Duodenal mucosa (tissue), 2 donors: ENCODE measurements around the gene KLHDC4.

Experiments used
- H3K27ac ChIP-seq: one replicate; pipeline ENCODE4 v1.7.0; 2013; ENCODE audit warnings: low read depth, low read length
- H3K27me3 ChIP-seq, 2 donors: one replicate each; pipeline ENCODE4 v1.7.0; 2013; ENCODE audit warnings: low read length in 2 of 2, control low read depth in 1 of 2; ENCODE audit not compliant: insufficient read depth in 2 of 2, control insufficient read depth in 1 of 2
- H3K36me3 ChIP-seq, 2 donors: one replicate each; pipeline ENCODE4 v1.7.0; 2013; ENCODE audit warnings: low read length in 2 of 2, control low read depth in 1 of 2; ENCODE audit not compliant: insufficient read depth in 2 of 2, control insufficient read depth in 1 of 2
- H3K4me1 ChIP-seq, 2 donors: one replicate each; pipeline ENCODE4 v1.7.0; 2013; ENCODE audit warnings: low read length in 2 of 2, control low read depth in 1 of 2; ENCODE audit not compliant: insufficient read depth in 2 of 2, control insufficient read depth in 1 of 2
- H3K4me3 ChIP-seq, 2 donors: one replicate each; pipeline ENCODE4 v1.7.0; 2013; ENCODE audit warnings: low read length in 2 of 2, low read depth in 1 of 2
- H3K9ac ChIP-seq, 2 donors: one replicate each; pipeline ENCODE4 v1.7.0; 2013; ENCODE audit warnings: low read length in 2 of 2, low read depth in 1 of 2
- H3K9me3 ChIP-seq, 2 donors: one replicate each; pipeline ENCODE4 v1.7.0; 2013; ENCODE audit warnings: low read length in 2 of 2, control low read depth in 1 of 2; ENCODE audit not compliant: control insufficient read depth in 1 of 2

The KLHDC4 gene

DNA sequence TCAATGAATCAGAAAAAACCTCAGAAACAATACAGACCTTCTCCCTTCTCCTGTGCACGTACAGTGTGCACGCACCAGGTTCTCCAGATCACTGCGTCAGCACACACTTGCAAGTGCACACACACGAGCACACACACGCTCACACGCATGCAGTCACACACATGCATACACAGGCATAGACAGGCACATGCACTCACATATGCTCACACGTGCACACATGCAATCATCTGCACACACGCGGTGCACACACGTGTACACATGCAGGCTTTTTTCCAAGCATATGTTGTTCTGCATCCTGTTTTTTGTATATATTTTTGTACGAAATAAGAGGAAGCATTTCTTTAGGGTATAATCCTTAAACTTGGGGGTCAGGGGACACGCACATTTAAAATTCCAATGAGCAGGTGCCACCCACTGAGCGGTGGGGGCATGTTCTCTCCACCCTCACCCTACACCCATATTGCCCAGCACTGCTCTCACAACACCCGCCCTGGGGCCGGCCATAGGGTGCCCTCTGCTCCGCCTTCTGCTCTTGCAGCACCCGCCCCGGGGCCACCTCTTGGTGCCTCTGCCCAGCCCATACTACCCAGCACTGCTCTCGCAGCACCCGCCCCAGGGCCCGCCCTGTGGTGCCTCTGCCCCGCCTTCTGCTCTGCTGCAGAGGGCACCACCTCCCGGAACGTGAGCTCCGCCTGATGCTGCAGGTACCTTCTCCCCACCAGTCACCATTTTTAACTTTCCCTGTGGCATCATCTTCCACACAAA is 20.9 kb downstream of the KLHDC4 start:
- Histone ChIP-seq H3K4me1 (no peaks in the 10 kb centered on the region), H3K9me3 (no peaks in the 10 kb centered on the region), H3K27ac (no peak overlapping the region), H3K4me3 (no peak overlapping the region), H3K36me3 (peaks cover 30 to 76% of the 10 kb centered on the region in 2 donors), H3K9ac (no peak overlapping the region), H3K27me3 (no peaks in the 10 kb centered on the region)

- Histone ChIP-seq H3K4me3 (no peak overlapping the region), H3K4me1 (no peaks in the 10 kb centered on the region), H3K27me3 (no peaks in the 10 kb centered on the region), H3K27ac (no peak overlapping the region), H3K36me3 (peaks cover 28 to 70% of the 10 kb centered on the region in 2 donors), H3K9me3 (no peaks in the 10 kb centered on the region), H3K9ac (no peak overlapping the region)
These were observed 22.9 kb downstream of the KLHDC4 start for GRCh38 chr16:87742781-87743490.

- peaks cover 18 to 64% of the 10 kb centered on the region in 2 donors for H3K36me3 ChIP-seq
- H3K27ac ChIP-seq = no peak overlapping the region
These were observed 23.9 kb downstream of the KLHDC4 start for GRCh38 chr16:87741700-87742415.

DNA sequence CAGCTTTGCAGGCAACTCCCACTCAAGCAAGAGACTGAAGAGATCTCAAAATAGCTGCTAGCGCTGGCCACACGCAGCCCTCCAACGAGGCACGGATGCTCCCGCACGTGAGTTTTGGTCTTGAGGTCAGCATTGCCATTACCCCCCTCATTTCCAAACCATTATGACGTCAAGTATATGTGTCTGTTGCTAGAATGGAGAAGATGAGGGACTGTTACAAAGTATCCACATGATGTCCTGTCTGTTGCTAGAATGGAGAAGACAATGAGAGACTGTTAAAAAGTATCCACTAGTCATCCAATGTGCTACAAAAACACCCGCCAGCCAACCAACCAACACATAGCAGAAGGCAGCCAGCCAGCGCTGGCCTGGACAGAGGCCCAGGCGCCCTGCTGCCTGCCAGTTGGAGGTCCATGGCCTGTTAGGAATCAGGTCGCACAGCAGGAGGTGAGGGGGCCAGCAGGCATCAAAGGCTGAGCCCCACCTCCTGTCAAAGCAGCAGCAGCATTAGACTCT is 24.8 kb downstream of the KLHDC4 start:
- Histone ChIP-seq H3K4me3 (no peak overlapping the region), H3K9ac (no peak overlapping the region)

More at GRCh38 chr16:87741700-87742415, 23.9 kb downstream of the KLHDC4 start:
- H3K27me3 ChIP-seq = no peaks in the 10 kb centered on the region
- H3K4me3 ChIP-seq = no peak overlapping the region
- no peaks in the 10 kb centered on the region for H3K9me3 ChIP-seq
- H3K4me1 ChIP-seq = no peaks in the 10 kb centered on the region
- no peak overlapping the region for H3K9ac ChIP-seq

DNA sequence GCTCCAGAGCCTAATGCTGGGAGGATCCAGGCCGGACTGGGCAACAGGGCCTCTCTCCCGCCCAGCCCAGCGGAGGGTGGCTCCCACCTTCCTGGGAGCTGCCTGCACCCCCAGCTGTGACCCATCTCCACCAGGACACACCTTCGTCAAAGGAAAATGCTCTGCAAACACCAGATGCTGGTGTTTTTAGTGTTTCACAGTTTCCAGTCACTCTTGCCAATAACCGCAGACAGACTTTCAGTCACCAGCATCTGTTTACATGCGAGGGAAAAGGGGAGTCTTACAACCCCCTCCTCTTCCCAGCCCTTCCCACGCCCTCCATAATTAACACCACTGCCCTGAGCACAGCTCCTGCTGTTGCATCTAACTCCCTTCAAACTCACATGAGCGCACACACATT is 25.3 kb downstream of the KLHDC4 start:
- H3K4me3 ChIP-seq = no peak overlapping the region
- peaks cover 15 to 60% of the 10 kb centered on the region in 2 donors for H3K36me3 ChIP-seq
- no peaks in the 10 kb centered on the region for H3K27me3 ChIP-seq
- no peaks in the 10 kb centered on the region for H3K4me1 ChIP-seq
- no peak overlapping the region for H3K9ac ChIP-seq
- H3K9me3 ChIP-seq = no peaks in the 10 kb centered on the region
- H3K27ac ChIP-seq = no peak overlapping the region

More for the DNA sequence above, 24.8 kb downstream of the KLHDC4 start:
- no peaks in the 10 kb centered on the region for H3K9me3 ChIP-seq
- no peak overlapping the region for H3K27ac ChIP-seq
- no peaks in the 10 kb centered on the region for H3K27me3 ChIP-seq
- H3K36me3 ChIP-seq = peaks cover 15 to 62% of the 10 kb centered on the region in 2 donors
- H3K4me1 ChIP-seq = no peaks in the 10 kb centered on the region

DNA sequence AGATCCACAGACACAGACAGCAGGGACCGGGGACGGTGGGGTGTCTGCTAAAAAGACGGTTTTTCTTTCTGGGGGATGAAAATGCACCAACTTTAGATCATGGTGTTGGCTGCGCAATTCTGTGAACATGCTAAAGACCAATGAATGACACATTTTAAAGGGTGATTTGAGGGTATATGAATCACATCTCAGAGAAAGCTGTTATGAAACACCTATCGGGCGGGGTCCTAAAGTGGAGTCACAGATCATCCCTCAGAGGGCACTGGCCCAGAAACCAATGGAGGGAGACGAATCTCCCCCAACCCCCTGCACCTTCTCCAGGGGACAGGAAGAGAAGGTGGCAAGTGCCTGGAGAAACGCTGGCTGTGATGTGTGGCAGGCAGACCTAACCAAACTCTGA is 26.0 kb downstream of the KLHDC4 start:
- Histone ChIP-seq H3K27ac (no peak overlapping the region), H3K27me3 (no peaks in the 10 kb centered on the region), H3K4me1 (no peaks in the 10 kb centered on the region), H3K9me3 (no peaks in the 10 kb centered on the region), H3K36me3 (peaks cover 14 to 56% of the 10 kb centered on the region in 2 donors), H3K9ac (no peak overlapping the region), H3K4me3 (no peak overlapping the region)

DNA sequence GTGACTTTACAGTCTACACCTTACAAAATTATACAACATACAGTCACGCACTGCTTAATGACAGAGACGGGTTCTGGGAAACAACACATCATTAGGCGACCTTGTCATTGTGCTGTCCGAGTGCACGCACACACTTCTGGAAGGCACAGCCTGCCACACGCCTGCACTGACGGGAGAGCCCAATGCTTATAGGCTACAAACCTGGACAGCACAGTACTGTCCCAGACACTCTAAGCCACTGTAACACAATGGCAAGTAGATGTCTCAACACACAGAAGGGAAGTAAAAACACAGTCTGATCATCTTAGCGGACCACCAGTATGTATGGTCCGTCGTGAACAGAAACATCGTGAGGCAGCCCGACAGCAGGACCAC is 29.8 kb downstream of the KLHDC4 start:
- H3K9ac ChIP-seq = no peak overlapping the region
- no peak overlapping the region for H3K4me3 ChIP-seq
- peaks cover 10 to 53% of the 10 kb centered on the region in 2 donors for H3K36me3 ChIP-seq

GRCh38 chr16:87735270-87736007 is 30.3 kb downstream of the KLHDC4 start:
- H3K9ac ChIP-seq = no peak overlapping the region
- no peak overlapping the region for H3K27ac ChIP-seq
- no peaks in the 10 kb centered on the region for H3K27me3 ChIP-seq
- no peaks in the 10 kb centered on the region for H3K9me3 ChIP-seq
- H3K36me3 ChIP-seq = peaks cover 4 to 52% of the 10 kb centered on the region in 2 donors
- H3K4me3 ChIP-seq = no peak overlapping the region
- no peaks in the 10 kb centered on the region for H3K4me1 ChIP-seq

More for the DNA sequence above, 29.8 kb downstream of the KLHDC4 start:
- Histone ChIP-seq H3K27me3 (no peaks in the 10 kb centered on the region), H3K9me3 (no peaks in the 10 kb centered on the region), H3K27ac (no peak overlapping the region), H3K4me1 (no peaks in the 10 kb centered on the region)

GRCh38 chr16:87734644-87735043 is 31.1 kb downstream of the KLHDC4 start:
- Histone ChIP-seq H3K9ac (no peak overlapping the region), H3K4me1 (no peaks in the 10 kb centered on the region), H3K9me3 (no peaks in the 10 kb centered on the region), H3K27ac (no peak overlapping the region), H3K36me3 (peaks cover 4 to 50% of the 10 kb centered on the region in 2 donors), H3K4me3 (no peak overlapping the region), H3K27me3 (no peaks in the 10 kb centered on the region)
